K562 (cell line): ENCODE data around the gene NKD1. TPM values are rescaled to one million over a fixed set of nuclear protein-coding genes. Genes with fewer than 3 reads are reported as not detected.

Source experiments
- ATAC-seq: fragments of 200-7000 bp; cut with Tn5 transposase; 3 replicates; pipeline ENCODE4 v1.9.1; 2020; ENCODE audit warnings: moderate library complexity
- BruUV-seq: library from RNA; stranded (reverse); fragments of 400-500 nt; replicated peaks from 2 replicates; lab custom pipeline; 2021; lab: Mats Ljungman, UMichigan
- CTCF ChIA-PET: fragments of 300-600 bp; formaldehyde crosslinking; extraction: SDS; loops from one replicate; lab custom pipeline; 2021; ENCODE audit warnings: low intra/inter-chr PET ratio; lab: Yijun Ruan, JAX
- POLR2A ChIA-PET: fragments of 300-600, 350-650 bp; sonication (Branson Sonifier 250); formaldehyde crosslinking; extraction: SDS; loops from one replicate; lab custom pipeline; 2021; ENCODE audit warnings: antibody characterized with exemption, inconsistent platforms; lab: Yijun Ruan, JAX
- DNase-seq, 4 experiments: peaks; one replicate each; pipeline versions ENCODE4 v3.0.0 to v3.0.0-alpha.2; 2011 to 2018; ENCODE audit warnings: low spot score in 3 of 4, mixed read lengths in 3 of 4; ENCODE audit errors: extremely low read depth in 1 of 4
- FAIRE-seq: peaks from 2 replicates; lab custom pipeline; 2011; peaks lifted over from hg19 to GRCh38; lab: Jason Lieb, UNC
- H2AFZ ChIP-seq: 2 replicates; pipeline ENCODE4 v1.6.0; 2011; ENCODE audit warnings: low read depth, low read length, control low read depth, inconsistent platforms
- H3K27ac ChIP-seq: fragments of 200-600 bp; 3 replicates; pipeline ENCODE4 v1.8.0; 2011; ENCODE audit warnings: low read depth, mild to moderate bottlenecking, control low read depth, inconsistent platforms, low read length, moderate library complexity, mixed read lengths; ENCODE audit errors: extremely low read depth
- H3K27me3 ChIP-seq, 2 experiments: fragments of 300-600 bp in 1 of 2; 2 replicates in 1 of 2; 3 replicates in 1 of 2; pipeline versions ENCODE4 v1.6.0 to v1.8.0; 2011; ENCODE audit warnings: inconsistent platforms in 2 of 2, low read length in 2 of 2, mild to moderate bottlenecking in 1 of 2, mixed read lengths in 1 of 2, moderate library complexity in 1 of 2; ENCODE audit not compliant: control insufficient read depth in 2 of 2, insufficient read depth in 2 of 2
- H3K36me3 ChIP-seq: fragments of 300-600 bp; 3 replicates; pipeline ENCODE4 v1.8.0; 2011; ENCODE audit warnings: mild to moderate bottlenecking, low read length, inconsistent platforms; ENCODE audit not compliant: control insufficient read depth, insufficient read depth
- H3K4me1 ChIP-seq, 2 experiments: fragments of 200-600 bp in 1 of 2; replicated peaks in 1 of 2; 2 replicates in 1 of 2; 3 replicates in 1 of 2; pipeline versions ENCODE4 v1.5.1 to v1.8.0; 2011; ENCODE audit warnings: inconsistent platforms in 2 of 2, low read length in 2 of 2, mild to moderate bottlenecking in 1 of 2, mixed read lengths in 1 of 2, moderate library complexity in 1 of 2; ENCODE audit not compliant: control insufficient read depth in 2 of 2, insufficient read depth in 2 of 2
- H3K4me2 ChIP-seq: 2 replicates; pipeline ENCODE4 v1.6.1; 2011; ENCODE audit warnings: low read length, control low read depth, inconsistent platforms, mixed read lengths; ENCODE audit not compliant: insufficient read depth
- H3K4me3 ChIP-seq: fragments of 200-600 bp; sonication (generic), shearing (Covaris generic); 2 replicates; pipeline ENCODE4 v1.5.1; 2016; ENCODE audit warnings: control low read depth, inconsistent platforms
- H3K79me2 ChIP-seq: fragments of 200-600 bp; 3 replicates; pipeline ENCODE4 v1.8.0; 2011; ENCODE audit warnings: low read length, inconsistent platforms; ENCODE audit not compliant: control insufficient read depth, insufficient read depth
- H3K9ac ChIP-seq, 2 experiments: 2 replicates each; pipeline versions ENCODE4 v1.6.0 to v1.6.1; 2011; ENCODE audit warnings: low read depth in 2 of 2, low read length in 2 of 2, control low read depth in 1 of 2, inconsistent platforms in 1 of 2, mild to moderate bottlenecking in 1 of 2, mixed read lengths in 1 of 2; ENCODE audit not compliant: insufficient read depth in 1 of 2
- H3K9me1 ChIP-seq: one replicate; pipeline ENCODE4 v1.6.0; 2011; ENCODE audit warnings: inconsistent platforms, mild to moderate bottlenecking, low read length, moderate library complexity; ENCODE audit not compliant: control insufficient read depth, insufficient read depth
- H3K9me3 ChIP-seq: replicated peaks from 2 replicates; pipeline ENCODE4 v1.5.1; 2011; ENCODE audit warnings: low read depth, low read length, inconsistent platforms; ENCODE audit not compliant: control insufficient read depth, insufficient read depth
- H4K20me1 ChIP-seq: replicated peaks from 2 replicates; pipeline ENCODE4 v1.6.1; 2011; ENCODE audit warnings: low read length, inconsistent platforms, mixed read lengths; ENCODE audit not compliant: control insufficient read depth, insufficient read depth
- CBFB ChIP-seq: sonication (generic); formaldehyde crosslinking; IDR thresholded peaks from 2 replicates; pipeline ENCODE4 v1.4.0; 2020; ENCODE audit warnings: mild to moderate bottlenecking, missing genetic modification reagents
- ETV5 ChIP-seq: sonication (generic); formaldehyde crosslinking; IDR thresholded peaks from 2 replicates; pipeline ENCODE4 v1.4.0; 2020; ENCODE audit warnings: low read depth, mild to moderate bottlenecking, missing genetic modification reagents
- FOXJ2 ChIP-seq: fragments of 200-800 bp; sonication (Bioruptor generic); IDR thresholded peaks from 2 replicates; pipeline ENCODE4 v1.6.1; 2016; ENCODE audit warnings: missing genetic modification characterization, missing compliant biosample characterization
- STAT5B ChIP-seq: fragments of 250-450 bp; sonication (Bioruptor Pico); IDR thresholded peaks from 2 replicates; pipeline ENCODE4 v1.8.0; 2021; ENCODE audit warnings: mild to moderate bottlenecking, inconsistent platforms
- TAF1 ChIP-seq: IDR thresholded peaks from 2 replicates; pipeline ENCODE4 v1.6.1; 2011; ENCODE audit warnings: mild to moderate bottlenecking, low read length, moderate library complexity; ENCODE audit not compliant: insufficient read depth, control insufficient read depth, severe bottlenecking; ENCODE audit errors: extremely low read depth
- TRIM25 ChIP-seq: fragments of 450-650 bp; IDR thresholded peaks from 2 replicates; pipeline ENCODE4 v1.7.0; 2016; ENCODE audit warnings: borderline replicate concordance
- ZFX ChIP-seq: sonication (generic); formaldehyde crosslinking; IDR thresholded peaks from 2 replicates; pipeline ENCODE4 v1.8.0; 2022; ENCODE audit warnings: mild to moderate bottlenecking, missing genetic modification reagents, moderate library complexity
- WGBS: fragments of 100-300 bp; shearing (Covaris generic); methylation state at CpG from one replicate; pipeline ENCODE4 v1.1.6; 2016; ENCODE audit warnings: low coverage, mixed read lengths; ENCODE audit not compliant: insufficient coverage; ENCODE audit errors: missing lambda C conversion rate; 5-methylcytosine and 5-hydroxymethylcytosine counted together
- in situ Hi-C: fragments of 300-500 bp; cut with MboI; formaldehyde crosslinking; loops from 4 replicates; pipeline ENCODE4 v1.15.0; 2018; ENCODE audit warnings: inconsistent platforms, mixed read lengths
- intact Hi-C: fragments of 100-400 bp; cut with micrococcal nuclease; formaldehyde crosslinking; loops from 2 replicates; pipeline ENCODE4 v1.14.2; 2022
- polyA plus RNA-seq, 8 experiments: library from polyadenylated mRNA; depleted of rRNA in 4 of 8; stranded (reverse) in 5 of 8; unstranded in 3 of 8; fragments of >200 nt; fragmentation: Nextera tagmentation in 2 of 8; fragmentation: Illumina TruSeq in 1 of 8; extraction: Ambion mirVana in 2 of 8; extraction: Trizol in 1 of 8; gene quantifications; 2 replicates each; pipeline versions ENCODE4 v1.2.1 to v1.2.3, GENCODE V29; 2011 to 2014; ENCODE audit warnings: inconsistent platforms in 1 of 8, missing spikeins in 1 of 8
- total RNA-seq, 7 experiments: library from RNA; depleted of rRNA in 6 of 7; stranded (reverse); fragments of >200 nt in 6 of 7; fragmentation: Illumina TruSeq in 2 of 7; extraction: Trizol in 2 of 7; gene quantifications; 2 replicates each; pipeline versions ENCODE4 v1.2.1 to v1.2.3, GENCODE V29; 2011 to 2021; ENCODE audit warnings: low replicate concordance in 1 of 7
- TF ChIP-seq, protein P1 (sequence below): sonication (generic); IDR thresholded peaks from 2 replicates; pipeline ENCODE4 v1.6.1; 2016

Gene NKD1
- total and polyA plus RNA-seq, 9 of the 15 experiments (the other 6 are each of a cell fraction or from before 2014, with no cell fraction given): under 0.01 to 0.24 (median 0.04) TPM; not detected in 2

GRCh38 chr16:50533317-50533716, 14.9 kb upstream of the NKD1 start:
- WGBS: 0% methylated on average over 4 of the region's 4 CpGs
- BruUV-seq: no TSS peak
- FAIRE-seq (no peak), DNase-seq (no peak), ATAC-seq (no peak)
- H3K9me3 ChIP-seq: no peaks in the 10 kb centered on the region
- no peaks in the 10 kb centered on the region for H4K20me1 ChIP-seq
- no peak for TF ChIP-seq ETV5 (CRISPR knock-in tag)
- no peak for TF ChIP-seq STAT5B (CRISPR knock-in tag)
- no peak for TF ChIP-seq ZFX (CRISPR knock-in tag)
- no peak for TF ChIP-seq TRIM25
- TF ChIP-seq FOXJ2 (tag): no peak
- no peak for TF ChIP-seq TAF1
- TF ChIP-seq CBFB: no peak
- TF ChIP-seq, protein P1, sequence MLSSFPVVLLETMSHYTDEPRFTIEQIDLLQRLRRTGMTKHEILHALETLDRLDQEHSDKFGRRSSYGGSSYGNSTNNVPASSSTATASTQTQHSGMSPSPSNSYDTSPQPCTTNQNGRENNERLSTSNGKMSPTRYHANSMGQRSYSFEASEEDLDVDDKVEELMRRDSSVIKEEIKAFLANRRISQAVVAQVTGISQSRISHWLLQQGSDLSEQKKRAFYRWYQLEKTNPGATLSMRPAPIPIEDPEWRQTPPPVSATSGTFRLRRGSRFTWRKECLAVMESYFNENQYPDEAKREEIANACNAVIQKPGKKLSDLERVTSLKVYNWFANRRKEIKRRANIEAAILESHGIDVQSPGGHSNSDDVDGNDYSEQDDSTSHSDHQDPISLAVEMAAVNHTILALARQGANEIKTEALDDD: no peak
- H3K27ac ChIP-seq: no peak overlapping the region
- no peak overlapping the region for H3K9ac ChIP-seq
- H3K27me3 ChIP-seq: peaks cover 0 to 2% of the 10 kb centered on the region in 2 experiments; a peak in 1 of 5 replicates
- in situ Hi-C loops: no loop called here
- no peaks in the 10 kb centered on the region for H3K79me2 ChIP-seq
- H2AFZ ChIP-seq: no peak overlapping the region
- CTCF ChIA-PET: no interaction called here
- no peaks in the 10 kb centered on the region for H3K36me3 ChIP-seq
- no peaks in the 10 kb centered on the region; a peak in 1 of 5 replicates for H3K4me1 ChIP-seq
- intact Hi-C loops: no loop called here
- H3K9me1 ChIP-seq: no peaks in the 10 kb centered on the region
- H3K4me2 ChIP-seq: no peak overlapping the region
- POLR2A ChIA-PET: no interaction called here
- H3K4me3 ChIP-seq: no peak overlapping the region
